ENCODE measurements around the gene NFKBIZ.

The NFKBIZ gene, protein sequence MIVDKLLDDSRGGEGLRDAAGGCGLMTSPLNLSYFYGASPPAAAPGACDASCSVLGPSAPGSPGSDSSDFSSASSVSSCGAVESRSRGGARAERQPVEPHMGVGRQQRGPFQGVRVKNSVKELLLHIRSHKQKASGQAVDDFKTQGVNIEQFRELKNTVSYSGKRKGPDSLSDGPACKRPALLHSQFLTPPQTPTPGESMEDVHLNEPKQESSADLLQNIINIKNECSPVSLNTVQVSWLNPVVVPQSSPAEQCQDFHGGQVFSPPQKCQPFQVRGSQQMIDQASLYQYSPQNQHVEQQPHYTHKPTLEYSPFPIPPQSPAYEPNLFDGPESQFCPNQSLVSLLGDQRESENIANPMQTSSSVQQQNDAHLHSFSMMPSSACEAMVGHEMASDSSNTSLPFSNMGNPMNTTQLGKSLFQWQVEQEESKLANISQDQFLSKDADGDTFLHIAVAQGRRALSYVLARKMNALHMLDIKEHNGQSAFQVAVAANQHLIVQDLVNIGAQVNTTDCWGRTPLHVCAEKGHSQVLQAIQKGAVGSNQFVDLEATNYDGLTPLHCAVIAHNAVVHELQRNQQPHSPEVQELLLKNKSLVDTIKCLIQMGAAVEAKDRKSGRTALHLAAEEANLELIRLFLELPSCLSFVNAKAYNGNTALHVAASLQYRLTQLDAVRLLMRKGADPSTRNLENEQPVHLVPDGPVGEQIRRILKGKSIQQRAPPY

DNA sequence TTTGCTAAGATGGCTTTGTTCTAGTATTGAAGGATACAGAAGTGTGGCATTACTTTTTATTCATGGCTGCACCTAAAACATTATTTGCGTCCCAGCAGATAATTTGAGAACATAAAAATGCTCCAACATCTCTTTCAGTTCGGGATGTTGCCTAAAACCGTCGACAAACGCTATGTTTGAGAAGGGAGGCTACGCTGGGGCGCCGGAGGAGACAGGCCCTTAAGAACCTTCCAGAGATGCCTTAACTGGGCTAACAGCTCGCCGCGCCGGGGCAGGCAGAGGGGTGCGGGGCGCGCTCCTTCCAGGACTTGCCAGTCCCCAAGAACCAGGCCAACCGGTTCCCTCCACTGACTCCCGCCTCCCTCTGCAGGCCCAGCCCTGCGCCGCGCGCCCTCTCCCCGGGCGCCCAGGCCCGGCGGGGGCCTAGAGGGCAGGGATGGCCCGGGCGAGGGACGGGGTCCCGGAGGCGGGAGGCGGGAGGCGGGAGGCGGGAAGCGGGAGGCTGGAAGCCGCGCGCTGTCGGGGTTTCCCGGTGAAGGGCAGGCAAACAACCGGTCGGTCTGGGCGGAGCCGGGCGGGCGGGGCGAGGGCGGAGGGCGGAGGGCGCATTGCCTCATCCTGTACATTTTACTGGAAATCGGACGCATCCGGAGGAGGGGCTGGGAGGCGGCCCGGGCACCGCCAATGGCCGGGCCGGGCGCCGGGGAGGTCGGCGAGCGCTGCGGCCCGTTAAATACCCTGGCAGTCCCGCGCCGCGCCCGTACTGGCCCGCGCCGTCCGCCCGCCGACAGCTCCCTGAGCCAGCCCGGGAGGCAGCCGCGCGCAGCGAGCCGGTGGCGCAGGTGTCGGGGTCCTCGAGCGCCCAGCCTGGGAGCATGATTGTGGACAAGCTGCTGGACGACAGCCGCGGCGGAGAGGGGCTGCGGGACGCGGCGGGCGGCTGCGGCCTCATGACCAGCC lies at the start of gene NFKBIZ:
Gene NFKBIZ (plus strand): TSS at position 761 of the 960 bp plus-strand sequence. CDS start 115 bp downstream, at position 876.
- DNase-seq (ENCODE audit: low read depth in 2 of 2) = peak; percentile 83 to 85

DNA sequence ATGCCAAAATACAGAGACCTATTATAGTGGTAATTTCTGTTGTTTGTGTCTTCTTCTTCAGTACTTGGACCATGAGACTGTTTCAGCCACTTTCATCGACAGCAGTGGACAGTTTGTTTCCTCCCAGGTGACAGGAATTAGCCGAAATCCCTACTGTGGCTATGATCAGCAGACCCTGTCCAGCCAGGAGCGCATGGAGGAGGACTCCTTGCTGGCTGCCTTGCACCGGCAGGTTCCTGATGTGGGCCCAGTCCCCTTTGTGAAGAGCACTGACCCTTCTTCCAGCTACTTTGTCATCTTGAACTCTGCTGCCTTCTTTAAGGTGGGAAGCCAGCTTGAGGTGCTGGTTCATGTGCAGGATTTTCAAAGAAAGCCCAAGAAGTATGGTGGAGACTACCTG lies 48.1 kb upstream of the NFKBIZ start:
- DNase-seq (ENCODE audit: low read depth in 2 of 2) = no peak

DNA sequence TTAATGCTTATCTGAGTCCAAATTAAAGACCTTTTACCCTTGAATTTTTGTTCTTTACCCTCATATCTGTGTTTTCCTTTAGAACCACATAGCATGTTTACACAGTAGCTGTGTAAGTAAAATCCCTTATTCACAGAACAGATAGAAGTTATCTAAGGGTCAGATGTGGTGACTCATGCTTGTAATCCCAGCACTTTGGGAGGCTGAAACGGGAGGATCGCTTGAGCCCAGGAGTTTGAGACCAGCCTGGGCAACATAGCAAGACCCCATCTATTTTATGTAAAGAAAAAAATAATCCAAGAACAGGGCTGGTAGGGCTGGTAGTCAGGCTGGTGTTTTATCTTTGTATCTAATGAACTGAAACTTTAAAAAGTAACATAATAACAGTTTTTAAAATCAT lies 47.1 kb upstream of the NFKBIZ start:
- DNase-seq (ENCODE audit: low read depth in 2 of 2) = no peak

DNA sequence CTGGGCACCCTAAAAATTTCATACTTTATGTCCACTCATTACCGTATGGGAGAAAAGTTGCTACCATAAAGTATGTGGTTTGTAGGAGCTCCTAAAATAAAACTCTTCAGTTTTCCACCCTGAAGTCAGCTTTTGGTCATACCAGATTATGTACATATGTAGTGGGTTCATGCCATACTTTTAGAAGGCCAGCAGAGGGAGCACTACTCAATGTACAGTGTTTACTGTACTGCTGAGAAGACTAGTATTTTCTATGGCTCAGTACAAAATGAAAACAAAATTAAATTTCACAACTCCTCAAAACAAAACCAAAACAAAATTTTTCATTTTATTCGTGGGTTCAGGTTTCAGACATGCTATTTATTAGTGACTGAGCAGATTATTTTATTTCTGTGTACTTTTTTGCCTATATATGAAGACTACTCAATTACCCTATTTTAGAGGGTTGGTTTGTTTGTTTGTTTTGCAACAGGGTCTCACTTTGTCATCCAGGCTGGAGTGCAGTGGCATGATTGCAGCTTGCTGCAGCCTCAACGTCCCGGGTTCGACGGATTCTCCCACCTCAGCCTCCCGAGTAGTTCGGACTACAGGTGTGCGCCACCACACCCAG lies 46.0 kb upstream of the NFKBIZ start:
- no peak for DNase-seq (ENCODE audit: low read depth in 2 of 2)

DNA sequence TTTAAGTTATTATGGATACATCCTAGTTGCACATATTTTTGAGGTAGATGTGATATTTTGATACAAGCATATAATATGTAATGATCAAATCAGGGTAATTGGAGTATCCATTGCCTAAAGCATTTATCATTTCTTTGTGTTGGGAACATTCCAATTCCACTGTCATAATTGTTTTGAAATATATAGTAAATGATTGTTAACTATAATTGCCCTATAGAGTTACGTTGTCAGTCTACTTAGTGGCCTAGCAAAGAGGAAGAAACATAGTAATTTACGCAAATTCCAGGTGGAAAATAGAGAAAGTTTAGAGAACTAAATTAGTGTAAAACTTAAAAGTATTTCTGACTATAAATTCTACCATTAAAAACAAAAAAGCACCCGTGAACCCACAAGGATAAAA lies 45.4 kb upstream of the NFKBIZ start:
- DNase-seq (ENCODE audit: low read depth in 2 of 2) = no peak

DNA sequence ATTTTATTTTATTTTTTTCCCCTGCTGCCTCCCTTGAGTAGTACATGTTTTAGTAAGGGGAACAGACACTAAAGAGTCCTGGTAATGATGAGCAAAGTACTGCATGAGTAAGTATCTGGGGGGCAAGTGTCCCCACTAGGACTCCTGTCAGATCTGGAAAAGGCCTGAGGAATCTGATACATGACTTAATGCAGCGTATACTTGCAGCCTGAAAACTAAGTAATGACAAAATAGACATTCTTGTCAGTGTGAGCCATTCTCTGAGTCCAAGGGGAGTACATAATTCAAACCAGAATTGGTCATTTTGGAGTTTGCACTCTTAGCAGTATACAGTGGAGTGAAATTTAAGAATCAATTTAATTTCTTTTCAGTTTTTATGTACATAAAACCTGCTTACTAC lies 42.8 kb upstream of the NFKBIZ start:
- no peak for DNase-seq (ENCODE audit: low read depth in 2 of 2)

DNA sequence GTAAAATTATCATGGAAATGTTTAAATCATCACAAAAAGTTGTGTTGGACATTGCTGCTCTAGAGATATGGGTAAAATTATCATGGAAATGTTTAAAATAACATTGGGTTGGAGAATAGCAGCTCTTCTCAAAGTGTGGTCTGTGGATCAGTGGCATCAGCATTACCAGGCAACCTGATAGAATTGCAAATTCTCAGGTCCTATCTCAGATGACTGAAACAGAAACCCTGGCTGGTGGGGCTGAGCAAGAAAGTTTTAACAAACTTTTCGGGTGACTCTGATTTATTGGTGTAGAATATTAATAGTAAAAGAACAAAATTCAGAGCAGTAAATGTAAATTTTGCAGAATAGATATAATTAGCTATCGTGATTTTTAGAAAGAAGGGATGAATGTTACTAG lies 41.4 kb upstream of the NFKBIZ start:
- no peak for DNase-seq (ENCODE audit: low read depth in 2 of 2)

DNA sequence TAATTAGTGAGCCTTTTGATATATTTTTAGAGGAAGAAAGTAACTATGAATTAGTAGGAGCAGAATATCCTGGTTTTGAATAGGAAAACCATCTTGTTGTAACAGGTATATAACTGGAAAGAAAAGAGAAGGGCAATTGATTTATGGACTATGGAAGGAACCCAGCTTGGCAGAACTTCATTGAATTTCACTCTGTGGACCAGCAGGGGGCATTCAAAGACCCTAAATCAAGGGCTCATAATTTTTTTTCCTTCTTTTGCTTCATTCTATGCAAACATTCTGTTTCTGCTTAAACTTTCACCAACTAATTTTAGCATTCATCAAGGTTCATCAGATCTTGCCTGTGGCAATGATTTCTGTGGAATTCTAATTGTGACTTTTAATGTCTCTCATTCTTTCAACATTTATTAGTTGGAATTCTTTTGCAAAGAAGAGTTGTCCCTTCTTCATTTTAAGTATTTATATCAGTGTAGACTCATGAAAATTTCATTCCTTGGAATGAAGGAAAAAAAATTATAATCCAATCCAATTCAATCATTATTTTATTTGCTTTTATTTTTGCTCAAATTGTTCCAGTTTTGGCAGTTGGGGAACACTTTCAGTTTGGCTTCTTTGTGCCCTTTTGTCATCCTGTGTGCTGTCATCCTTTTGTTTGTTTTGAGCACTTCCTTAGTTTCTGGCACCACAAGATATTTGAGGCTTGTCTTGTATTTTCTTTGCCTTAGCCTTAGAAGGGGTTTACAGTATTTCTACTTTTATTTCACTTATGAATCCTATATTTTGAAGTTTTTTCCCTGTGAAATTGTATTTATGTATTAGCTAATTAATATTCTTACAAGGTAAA lies 39.9 kb upstream of the NFKBIZ start:
- DNase-seq (ENCODE audit: low read depth in 2 of 2) = no peak

DNA sequence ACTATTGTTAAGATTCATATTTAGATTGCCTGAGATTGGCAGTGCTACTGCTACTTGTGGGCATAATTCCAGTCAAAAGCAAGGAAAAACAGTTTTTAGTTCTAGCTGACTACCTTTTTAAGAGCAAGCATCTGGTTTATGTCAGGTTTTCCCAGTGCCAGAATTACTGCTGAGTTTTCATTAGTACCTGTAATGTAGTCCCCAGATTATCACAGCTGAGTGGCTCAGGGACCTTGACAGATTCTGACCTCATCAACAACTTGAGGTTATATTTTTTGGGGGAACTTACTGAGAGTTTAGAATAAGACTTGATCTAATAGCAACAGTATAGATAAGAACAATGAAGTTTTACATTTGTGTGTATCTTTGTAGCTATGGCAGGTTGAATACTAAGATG lies 39.3 kb upstream of the NFKBIZ start:
- no peak for DNase-seq (ENCODE audit: low read depth in 2 of 2)

DNA sequence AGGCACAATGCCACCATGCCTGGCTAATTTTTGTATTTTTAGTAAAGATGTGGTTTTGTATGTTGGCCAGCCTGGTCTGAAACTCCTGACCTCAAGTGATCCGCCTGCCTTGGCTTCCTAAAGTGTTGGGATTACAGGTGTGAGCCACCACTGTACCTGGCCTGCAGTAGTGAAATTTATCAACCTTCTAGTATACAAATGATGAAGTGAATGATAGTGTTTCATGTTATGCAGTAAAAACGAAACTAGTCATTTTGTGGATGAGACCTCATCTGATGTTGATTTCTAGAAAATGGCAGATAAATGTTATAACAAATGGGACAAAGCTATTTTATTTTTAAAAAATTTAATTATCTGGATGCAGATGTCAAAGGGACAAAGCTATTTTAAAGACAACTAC lies 37.4 kb upstream of the NFKBIZ start:
- DNase-seq (ENCODE audit: low read depth in 2 of 2) = no peak

DNA sequence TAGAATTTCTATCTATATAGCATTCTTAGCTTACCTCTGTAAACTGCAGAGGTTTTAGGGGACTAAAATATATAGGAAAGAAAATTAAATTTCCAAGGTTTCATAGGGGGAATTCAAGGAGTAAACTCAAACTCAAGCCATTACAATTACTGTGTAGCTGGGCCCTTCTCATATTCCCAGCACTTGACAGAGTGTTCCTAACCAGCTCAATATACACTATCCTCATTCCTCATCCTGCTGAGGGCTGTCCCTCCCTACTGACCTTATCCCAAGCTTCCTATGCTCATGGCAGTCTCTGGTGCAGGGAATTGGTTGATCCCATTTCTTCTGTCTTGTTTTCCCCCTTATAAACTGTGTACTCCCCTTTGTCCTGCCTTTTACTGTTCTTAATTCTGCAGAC lies 36.4 kb upstream of the NFKBIZ start:
- no peak for DNase-seq (ENCODE audit: low read depth in 2 of 2)

DNA sequence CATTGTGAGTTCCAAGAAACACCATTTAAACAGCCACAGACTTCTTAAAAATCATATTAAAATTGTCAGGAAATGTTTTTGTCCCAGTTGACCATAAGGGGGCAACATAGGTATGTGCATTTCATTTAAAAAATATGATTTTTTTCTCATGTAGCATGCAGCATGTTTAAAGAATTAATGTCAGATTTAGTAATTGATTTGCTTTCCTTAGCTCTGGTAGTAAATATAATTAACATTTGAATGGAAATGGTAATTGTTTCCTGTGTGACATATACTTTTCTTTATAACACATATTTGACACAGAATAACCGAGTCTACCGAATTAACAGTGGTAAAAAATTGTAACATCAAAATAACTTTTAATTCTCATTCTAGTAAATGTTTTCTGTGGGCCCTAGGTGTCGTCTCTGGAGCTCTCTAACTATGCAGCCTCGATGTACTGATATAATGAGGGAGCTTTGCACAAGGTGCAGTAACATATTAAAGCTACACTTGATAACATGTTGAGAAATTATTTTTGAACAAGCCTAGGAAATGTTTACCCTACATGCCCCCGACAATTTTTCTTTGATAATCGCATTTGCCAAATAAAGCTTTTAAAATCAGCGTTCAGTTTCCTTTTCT lies 35.4 kb upstream of the NFKBIZ start:
- DNase-seq (ENCODE audit: low read depth in 2 of 2) = no peak

DNA sequence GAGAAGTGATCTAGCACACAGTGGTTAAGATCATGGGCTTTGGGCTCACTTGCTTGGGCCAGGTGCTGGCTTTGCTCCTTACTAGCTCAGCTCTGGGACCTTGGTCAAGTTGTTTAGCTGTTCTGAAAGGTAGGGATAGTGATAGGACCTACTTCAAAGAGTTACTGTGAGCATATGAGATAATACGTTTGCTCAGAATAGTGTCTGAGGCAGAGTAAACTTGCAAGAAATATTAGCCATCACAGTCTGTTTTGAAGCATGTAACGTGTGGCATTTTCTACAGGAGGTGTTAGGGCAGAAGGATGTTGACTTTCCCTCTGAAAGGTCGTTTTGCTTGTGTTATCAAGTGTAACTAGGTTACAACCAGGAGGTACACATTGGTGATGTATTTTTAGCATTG lies 34.5 kb upstream of the NFKBIZ start:
- DNase-seq (ENCODE audit: low read depth in 2 of 2) = no peak

DNA sequence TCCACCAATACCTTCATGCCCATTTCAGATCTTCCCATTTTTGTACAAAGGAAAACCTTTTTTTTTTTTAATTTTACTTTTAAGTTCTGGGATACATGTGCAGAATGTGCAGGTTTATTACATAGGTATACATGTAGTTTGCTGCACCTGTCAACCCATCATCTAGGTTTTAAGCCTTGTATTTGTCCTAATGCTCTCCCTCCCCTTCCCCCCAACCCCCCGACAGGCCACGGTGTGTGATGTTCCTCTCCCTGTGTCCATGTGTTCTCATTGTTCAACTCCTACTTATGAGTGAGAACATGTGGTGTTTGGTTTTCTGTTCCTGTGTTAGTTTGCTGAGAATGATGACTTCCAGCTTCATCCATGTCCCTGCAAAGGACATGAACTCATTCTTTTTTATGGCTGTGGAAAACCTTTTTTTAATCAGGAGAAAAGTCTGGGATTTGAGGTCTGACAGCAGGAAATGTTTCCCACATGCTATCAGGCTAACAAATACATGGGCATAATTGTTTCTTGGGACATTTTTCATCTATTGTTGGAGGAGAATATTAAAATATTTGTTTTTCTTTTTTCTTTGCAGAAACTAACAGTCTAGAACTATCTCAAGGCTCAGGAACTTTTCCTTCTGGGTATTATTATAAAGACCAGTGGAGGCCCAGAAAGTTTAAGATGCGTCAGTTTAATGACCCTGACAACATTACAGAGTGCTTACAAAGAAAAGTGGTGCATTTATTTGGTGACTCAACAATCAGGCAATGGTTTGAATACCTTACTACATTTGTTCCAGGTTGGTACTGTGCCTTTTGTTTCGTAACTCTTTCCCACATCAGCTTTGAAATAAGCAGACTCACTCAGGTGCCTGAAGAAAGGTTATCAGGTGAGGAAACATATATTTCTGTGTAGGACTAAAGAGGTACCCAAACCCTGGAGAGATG lies 32.8 kb upstream of the NFKBIZ start:
- no peak for DNase-seq (ENCODE audit: low read depth in 2 of 2)

DNA sequence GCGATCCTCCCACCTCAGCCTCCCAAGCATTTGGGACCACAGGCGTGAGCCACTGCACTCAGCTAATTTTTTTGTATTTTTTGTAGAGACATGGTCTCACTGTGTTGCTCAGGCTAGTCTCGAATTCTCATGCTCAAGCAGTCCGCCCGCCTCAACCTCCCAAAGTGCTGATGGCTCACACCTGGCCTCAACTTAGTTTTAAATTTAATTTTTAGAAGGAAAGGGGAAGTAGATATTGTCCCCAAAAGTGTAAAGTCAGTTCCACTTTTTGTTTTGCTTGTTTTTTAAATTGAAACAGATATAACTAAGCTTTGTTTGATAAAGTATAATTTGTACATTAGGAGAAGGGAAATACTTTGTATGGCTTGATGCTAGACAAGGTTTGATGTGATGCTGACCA lies 31.3 kb upstream of the NFKBIZ start:
- DNase-seq (ENCODE audit: low read depth in 2 of 2) = no peak

DNA sequence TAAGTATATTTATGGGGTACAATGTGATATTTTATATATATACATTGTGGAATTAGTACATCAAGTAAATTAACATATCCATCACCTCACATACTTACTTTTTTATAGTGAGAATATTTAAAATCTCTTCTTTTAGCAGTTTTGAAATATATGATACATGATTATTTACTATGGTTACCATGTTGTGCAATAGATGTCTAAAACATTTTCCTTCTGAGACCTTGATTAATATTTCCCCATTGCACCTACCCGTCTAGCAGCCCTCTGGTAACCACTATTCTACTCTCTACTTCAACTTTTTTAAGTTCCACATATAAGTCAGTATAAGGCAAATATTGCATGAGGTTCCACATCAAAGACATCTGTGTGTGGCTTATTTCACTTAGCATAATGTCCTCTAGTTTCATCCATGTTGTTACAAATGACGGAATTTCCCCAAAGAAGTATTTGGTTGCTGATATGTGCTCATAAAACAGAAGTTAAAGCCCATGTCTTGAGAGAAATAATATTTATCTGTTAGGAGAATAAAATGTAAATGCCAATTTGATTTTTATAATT lies 29.6 kb upstream of the NFKBIZ start:
- no peak for DNase-seq (ENCODE audit: low read depth in 2 of 2)

DNA sequence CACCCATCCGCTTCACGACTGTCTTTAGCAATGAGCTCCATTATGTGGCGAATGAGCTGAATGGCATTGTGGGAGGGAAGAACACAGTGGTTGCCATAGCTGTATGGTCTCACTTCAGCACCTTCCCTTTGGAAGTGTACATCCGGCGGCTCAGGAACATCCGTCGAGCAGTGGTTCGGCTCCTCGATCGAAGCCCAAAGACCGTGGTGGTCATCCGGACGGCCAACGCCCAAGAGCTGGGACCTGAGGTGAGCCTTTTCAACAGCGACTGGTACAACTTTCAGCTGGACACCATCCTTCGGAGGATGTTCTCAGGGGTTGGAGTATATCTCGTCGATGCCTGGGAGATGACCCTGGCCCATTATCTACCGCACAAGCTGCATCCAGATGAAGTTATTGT lies 27.8 kb upstream of the NFKBIZ start:
- DNase-seq (ENCODE audit: low read depth in 2 of 2) = no peak

DNA sequence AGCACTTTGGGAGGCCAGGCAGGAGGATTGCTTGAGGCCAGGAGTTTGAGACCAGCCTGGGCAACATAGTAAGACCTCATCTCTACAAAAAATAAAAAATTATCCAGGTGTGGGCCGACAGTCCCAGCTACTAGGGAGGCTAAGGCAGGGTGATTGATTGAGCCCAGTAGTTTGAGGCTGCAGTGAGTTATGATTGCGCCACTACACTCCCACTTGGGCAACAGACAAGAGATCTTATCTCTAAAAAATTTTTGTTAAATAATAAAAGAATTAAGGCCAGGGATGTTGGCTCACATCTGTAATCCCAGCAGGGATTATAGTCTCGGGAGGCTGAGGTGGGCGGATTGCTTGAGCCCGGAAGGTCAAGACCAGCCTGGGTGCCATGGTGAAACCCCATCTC lies 25.8 kb upstream of the NFKBIZ start:
- DNase-seq (ENCODE audit: low read depth in 2 of 2) = no peak

DNA sequence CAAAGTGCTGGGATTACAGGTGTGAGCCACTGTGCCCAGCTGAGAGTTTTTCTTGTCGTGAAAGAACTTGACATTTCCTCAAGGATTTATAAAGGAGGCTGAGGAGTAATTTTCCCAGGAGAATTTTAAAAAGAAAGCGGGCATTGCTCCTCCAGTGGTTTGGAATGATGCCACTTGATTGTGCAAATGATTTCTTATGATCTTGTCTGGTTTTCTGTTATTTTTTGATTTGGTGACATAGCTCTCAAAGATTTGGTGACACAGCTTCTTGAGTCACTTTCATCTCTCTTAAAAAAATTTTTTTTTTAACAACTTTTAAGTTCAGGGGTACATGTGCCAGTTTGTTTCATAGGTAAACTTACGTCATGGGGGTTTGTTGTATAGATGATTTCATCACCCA lies 24.6 kb upstream of the NFKBIZ start:
- no peak for DNase-seq (ENCODE audit: low read depth in 2 of 2)
